Mucosa of stomach (tissue), 1 donor: Measurements from ENCODE around the gene STIM1.

Experiments used
- H3K27me3 ChIP-seq: one replicate; pipeline ENCODE4 v1.7.0; 2013; ENCODE audit warnings: mild to moderate bottlenecking, low read length; ENCODE audit not compliant: control insufficient read depth, insufficient read depth
- H3K36me3 ChIP-seq: one replicate; pipeline ENCODE4 v1.7.0; 2013; ENCODE audit warnings: low read length; ENCODE audit not compliant: control insufficient read depth, insufficient read depth
- H3K4me1 ChIP-seq: one replicate; pipeline ENCODE4 v1.7.0; 2013; ENCODE audit warnings: mild to moderate bottlenecking, low read length; ENCODE audit not compliant: control insufficient read depth, insufficient read depth
- H3K4me3 ChIP-seq: one replicate; pipeline ENCODE4 v1.7.0; 2013; ENCODE audit warnings: low read length
- H3K9ac ChIP-seq: one replicate; pipeline ENCODE4 v1.7.0; 2013; ENCODE audit warnings: mild to moderate bottlenecking, low read length, moderate library complexity
- H3K9me3 ChIP-seq: one replicate; pipeline ENCODE4 v1.7.0; 2013; ENCODE audit warnings: mild to moderate bottlenecking, low read length, moderate library complexity; ENCODE audit not compliant: control insufficient read depth
- donor health status: Pancreatic carcinoma.

The STIM1 gene

DNA sequence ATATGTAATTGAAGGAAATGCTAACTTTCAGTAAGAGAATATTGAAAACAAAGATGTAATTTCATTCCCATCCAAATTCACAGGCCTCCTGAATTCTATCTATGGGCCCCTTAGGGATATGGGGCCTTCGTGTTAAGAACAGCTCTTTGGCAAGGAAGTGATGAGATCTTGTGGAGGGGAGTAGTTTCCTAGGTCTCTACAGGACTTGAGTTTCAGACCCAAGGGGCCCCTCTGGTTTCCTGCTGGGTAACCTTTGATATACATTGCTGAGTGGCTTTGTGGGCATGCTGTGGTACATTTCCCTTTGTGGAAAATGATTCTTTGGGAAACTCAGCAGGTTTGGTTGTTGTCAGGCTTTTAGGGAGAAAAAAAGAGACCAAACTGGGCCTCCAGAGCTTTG is 6.2 kb downstream of the STIM1 start:
- no peaks in the 10 kb centered on the region for H3K27me3 ChIP-seq
- no peaks in the 10 kb centered on the region for H3K36me3 ChIP-seq
- H3K9me3 ChIP-seq = no peaks in the 10 kb centered on the region
- peaks cover 57% of the 10 kb centered on the region for H3K4me1 ChIP-seq
- no peak overlapping the region for H3K4me3 ChIP-seq
- no peak overlapping the region for H3K9ac ChIP-seq

DNA sequence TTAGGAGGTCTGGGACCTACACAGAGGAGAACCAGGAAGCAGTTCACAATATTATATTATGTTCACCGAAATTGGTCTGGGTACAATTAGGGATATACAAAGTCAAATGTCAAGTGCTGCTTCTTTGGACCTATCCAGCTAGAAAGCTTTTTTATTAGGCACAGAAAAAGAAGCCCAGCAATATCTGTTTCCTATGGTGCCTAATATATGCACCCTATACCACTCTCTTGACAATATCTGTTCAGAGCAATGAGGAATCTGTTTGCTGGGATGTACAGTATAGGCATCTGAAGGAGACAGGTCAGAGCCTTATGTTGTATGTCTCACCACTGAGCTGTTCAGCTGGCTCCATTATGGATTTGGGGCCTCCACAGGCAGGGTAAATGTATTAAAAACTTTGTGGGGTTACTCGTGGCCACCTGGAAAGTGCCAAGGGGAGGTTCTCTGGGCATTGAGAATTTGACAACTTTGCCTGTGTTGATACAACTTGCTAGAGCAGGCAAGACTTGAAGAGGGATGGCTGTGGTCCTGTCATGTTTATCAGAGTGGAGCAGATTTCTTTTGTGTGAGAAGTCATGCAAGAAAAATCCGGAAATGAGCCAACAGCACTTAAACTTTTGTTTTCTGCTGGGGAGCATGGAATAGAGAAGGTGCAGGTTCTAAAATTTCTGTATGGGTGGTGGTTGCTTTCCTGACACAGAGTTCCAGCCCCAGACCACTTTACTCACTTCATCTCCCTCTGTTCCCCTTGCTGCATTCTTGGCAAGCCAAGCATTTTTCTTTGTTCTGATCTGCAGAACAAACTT is 10.1 kb downstream of the STIM1 start:
- no peak overlapping the region for H3K4me3 ChIP-seq
- H3K9ac ChIP-seq = no peak overlapping the region
- no peaks in the 10 kb centered on the region for H3K9me3 ChIP-seq
- no peaks in the 10 kb centered on the region for H3K36me3 ChIP-seq
- no peaks in the 10 kb centered on the region for H3K27me3 ChIP-seq
- H3K4me1 ChIP-seq = peaks cover 42% of the 10 kb centered on the region

DNA sequence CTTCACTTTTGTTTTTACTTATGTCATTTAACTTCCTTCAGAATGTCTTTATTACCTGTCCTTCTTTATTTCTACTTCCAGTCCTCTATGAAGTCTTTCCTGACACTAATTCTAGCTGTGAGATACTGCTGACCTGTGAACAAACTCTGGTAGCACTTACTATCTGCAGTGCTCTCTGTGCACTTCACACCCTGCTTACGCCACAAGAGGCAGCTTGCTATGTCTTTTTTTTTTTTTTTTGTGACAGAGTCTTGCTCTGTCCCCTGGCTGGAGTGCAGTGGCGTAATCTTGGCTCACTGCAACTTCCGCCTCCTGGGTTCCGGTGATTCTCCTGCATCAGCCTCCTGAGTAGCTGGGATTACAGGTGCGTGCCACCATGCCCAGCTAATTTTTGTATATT is 10.7 kb downstream of the STIM1 start:
- peaks cover 37% of the 10 kb centered on the region for H3K4me1 ChIP-seq
- H3K27me3 ChIP-seq = no peaks in the 10 kb centered on the region
- no peaks in the 10 kb centered on the region for H3K9me3 ChIP-seq
- no peaks in the 10 kb centered on the region for H3K36me3 ChIP-seq
- no peak overlapping the region for H3K9ac ChIP-seq
- no peak overlapping the region for H3K4me3 ChIP-seq

DNA sequence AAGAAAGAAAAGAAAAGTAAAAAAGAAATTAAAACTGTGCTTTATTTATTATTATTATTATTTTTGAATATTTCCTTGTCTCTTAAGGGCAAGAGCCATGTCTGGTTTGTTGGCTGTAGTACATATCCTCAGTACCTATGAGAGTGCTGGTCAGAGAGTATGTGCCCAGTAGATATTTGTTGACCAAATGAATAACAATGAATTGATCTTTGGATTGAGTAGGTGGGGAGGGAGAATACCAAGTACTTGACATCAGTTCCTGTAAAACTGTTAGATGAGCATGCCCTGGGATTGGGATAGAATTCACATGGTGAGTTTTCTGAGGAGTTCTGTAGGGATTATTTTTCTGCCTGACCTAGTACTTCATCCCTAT is 11.4 kb downstream of the STIM1 start:
- no peak overlapping the region for H3K4me3 ChIP-seq
- H3K9me3 ChIP-seq = no peaks in the 10 kb centered on the region
- H3K4me1 ChIP-seq = peaks cover 37% of the 10 kb centered on the region
- no peaks in the 10 kb centered on the region for H3K36me3 ChIP-seq
- no peaks in the 10 kb centered on the region for H3K27me3 ChIP-seq
- no peak overlapping the region for H3K9ac ChIP-seq

DNA sequence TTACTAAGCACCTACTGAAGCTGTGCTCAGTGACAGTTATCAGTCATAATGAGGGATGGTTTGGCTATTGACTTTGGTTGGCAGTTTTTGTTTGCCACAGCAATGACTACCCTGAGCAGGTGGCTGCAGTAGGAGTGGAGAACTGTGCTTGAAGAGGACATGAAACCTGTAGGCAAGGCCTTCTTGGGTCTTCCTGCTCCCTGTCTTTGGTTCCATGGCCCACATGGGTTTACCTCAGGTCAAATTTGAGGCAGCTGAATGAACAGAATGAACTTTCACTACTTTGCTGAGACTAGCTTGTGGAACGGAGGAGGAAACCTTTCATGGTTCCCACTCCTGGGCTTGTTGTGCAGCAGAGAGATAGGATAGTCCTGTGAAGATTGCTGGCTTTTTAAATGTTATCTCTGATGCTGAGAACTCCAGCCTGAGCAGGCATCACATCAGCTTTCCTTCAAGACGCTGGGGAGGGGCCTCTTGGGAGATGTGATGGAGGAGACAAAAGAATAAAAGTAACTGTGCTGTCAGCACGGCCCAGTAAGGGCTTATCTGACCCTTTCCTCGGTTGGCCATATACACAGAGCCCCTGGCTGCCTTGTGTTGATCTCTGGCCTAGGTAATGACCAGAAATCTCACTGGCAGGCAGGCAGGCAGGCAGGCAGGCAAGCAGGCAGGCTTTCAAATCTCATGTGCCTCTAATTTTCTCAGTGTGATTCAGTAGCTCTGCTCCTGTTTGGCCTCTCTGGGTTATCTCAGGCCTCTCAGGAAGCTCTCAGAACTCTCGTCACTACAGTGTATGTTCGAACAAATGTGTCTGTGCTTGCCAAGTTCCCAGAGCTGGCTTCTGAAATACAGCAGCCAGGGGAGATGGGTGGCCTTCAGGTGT is 12.0 kb downstream of the STIM1 start:
- Histone ChIP-seq H3K9ac (no peak overlapping the region), H3K4me3 (no peak overlapping the region), H3K9me3 (no peaks in the 10 kb centered on the region), H3K36me3 (no peaks in the 10 kb centered on the region), H3K27me3 (no peaks in the 10 kb centered on the region), H3K4me1 (peaks cover 37% of the 10 kb centered on the region)

DNA sequence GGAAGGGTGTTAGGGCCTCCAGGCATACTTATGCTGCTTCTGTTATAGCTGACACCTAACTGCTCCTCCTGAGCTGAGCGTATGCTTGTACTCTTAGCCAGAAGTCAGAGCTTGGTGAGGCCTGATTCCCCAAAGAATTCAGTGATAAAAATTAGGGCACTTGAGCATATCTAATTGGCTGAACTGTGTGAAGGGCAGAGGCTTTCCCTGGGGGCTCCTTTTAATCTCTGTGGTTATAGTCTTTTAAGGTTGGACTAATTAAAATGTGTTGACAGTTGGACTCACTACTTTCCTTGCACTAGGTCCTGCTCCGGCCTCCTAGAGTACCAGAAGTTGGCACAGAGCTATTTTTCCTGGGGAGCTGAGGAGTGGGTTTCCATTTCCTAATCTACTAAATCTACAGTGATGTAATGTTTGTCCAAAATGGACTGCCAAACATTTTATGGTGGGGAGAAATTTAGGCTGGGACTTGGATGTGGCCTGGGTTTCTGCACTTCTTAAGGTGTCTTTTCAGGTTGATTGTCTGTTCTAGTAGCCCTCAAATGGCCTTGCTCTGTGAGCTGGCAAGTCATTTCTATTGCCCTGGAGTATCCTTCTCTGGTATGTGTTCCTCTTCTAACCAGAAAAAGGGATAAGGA is 18.4 kb downstream of the STIM1 start:
- Histone ChIP-seq H3K27me3 (no peaks in the 10 kb centered on the region), H3K9me3 (no peaks in the 10 kb centered on the region), H3K36me3 (no peaks in the 10 kb centered on the region), H3K4me1 (peaks cover 16% of the 10 kb centered on the region), H3K4me3 (no peak overlapping the region), H3K9ac (no peak overlapping the region)

DNA sequence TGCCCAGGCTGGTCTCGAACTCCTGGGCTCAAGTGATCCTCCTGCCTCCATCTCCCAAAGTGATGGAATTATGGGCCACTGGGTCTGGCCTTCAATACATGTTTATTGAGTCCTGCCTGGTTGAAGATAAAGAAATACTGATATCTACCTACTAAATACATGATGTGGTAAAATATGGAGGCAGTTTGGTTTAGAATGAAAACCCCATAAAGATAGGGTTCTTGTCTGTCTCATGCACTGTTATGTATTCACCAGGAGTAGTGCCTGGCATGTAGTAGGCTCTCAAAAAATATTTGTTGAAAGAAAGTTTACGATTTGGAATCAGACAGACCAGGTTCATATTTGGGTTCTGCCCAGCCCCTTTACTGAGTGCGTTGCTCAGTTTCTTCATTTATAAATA is 21.1 kb downstream of the STIM1 start:
- no peaks in the 10 kb centered on the region for H3K27me3 ChIP-seq
- peaks cover 37% of the 10 kb centered on the region for H3K4me1 ChIP-seq
- H3K9me3 ChIP-seq = no peaks in the 10 kb centered on the region
- H3K9ac ChIP-seq = no peak overlapping the region
- H3K4me3 ChIP-seq = no peak overlapping the region
- H3K36me3 ChIP-seq = no peaks in the 10 kb centered on the region

DNA sequence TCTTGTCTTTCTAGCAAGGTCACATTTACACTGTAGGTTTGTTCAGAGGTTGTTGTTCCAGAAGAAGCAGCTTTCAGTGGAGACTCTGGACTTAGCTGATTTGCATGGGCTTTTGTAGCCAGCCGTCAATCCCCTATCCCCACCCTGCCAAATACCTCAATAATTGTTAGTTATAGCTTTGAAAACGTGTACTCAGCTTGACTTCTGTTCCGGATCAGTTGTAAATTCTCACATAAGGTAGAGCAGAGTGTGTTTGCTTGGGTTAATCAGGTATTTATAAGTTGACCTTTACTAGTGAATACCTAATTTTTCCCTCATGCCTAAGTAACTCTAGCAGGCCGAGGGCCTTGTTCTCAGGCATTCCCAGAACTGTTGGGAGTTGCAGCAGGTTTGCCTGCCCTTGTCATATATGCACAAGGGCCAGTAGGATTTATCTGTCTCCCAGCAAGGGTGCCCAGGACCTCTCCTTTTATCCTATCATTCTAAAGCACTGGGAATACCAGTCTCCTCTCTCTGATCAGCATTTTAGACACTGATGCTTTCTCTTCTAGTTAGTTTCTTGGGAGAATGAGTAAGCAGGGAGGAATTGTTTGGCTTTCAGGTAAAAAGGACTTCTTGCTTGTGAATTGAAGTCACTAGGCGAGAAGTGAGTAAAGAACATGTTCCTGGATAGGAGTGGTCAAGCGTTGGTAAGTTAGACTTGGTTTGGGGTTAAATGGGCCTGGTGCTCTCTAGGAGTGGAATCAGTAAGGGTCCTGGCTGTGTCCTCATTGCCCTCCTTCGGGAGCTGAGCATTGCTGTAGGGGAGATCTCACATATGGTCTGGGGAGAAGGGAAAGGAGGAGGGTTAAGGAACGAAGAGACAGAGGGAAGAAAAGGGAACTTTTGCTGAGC is 22.1 kb downstream of the STIM1 start:
- no peak overlapping the region for H3K4me3 ChIP-seq
- H3K9ac ChIP-seq = peak overlapping the region; percentile 1
- no peaks in the 10 kb centered on the region for H3K36me3 ChIP-seq
- peaks cover 37% of the 10 kb centered on the region for H3K4me1 ChIP-seq
- H3K27me3 ChIP-seq = no peaks in the 10 kb centered on the region
- no peaks in the 10 kb centered on the region for H3K9me3 ChIP-seq

DNA sequence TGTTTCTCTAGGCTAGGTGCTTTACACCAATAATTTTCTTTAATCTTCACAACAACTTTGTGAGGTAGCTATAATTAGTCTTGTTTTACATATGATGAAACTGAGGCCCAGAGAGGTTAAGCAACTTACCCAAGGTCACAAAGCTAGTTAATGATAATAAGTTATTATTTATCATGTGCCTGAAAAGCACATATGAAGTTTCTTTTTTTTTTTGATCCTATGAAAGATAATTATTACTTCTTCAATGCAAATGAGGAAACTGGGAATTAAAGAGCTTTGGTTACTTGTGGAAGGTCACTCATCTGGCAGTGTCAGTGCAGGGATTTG is 22.8 kb downstream of the STIM1 start:
- H3K4me3 ChIP-seq = no peak overlapping the region
- no peaks in the 10 kb centered on the region for H3K27me3 ChIP-seq
- H3K4me1 ChIP-seq = peaks cover 37% of the 10 kb centered on the region
- H3K9me3 ChIP-seq = no peaks in the 10 kb centered on the region
- no peak overlapping the region for H3K9ac ChIP-seq
- no peaks in the 10 kb centered on the region for H3K36me3 ChIP-seq

DNA sequence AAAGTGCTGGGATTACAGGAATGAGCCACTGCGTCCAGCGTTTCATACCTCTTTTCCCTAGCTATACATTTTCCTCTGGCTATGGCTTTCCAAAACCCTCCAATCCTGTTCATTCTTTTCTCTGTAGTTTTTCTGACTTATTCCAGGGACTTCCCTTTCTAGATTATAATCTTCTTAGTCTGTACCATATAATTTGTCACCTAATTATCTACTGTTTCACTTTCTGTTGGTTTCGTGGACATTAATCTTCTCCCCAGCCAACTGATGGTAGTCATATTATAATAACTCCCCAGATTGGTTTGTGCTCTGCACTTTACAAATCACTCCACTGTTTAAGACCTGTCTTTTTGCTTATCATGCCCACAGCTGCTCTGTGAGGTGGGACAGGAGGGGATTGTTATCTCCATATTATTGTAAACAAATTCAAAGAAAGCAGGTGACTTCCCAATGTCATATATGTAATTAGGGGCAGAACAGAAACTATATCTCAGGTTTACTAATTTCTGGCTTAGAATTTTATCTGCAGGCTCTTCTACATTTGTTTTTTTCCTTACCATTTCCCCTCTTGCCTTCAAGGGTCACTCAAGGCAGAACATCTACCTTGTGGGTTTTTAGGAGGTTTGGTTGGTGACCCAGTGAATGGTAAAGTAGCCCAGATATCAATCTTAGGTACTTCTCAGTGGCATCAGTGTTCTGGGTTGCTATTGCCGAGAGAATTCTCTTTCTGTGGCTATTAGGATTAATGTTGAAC is 23.9 kb downstream of the STIM1 start:
- H3K4me1 ChIP-seq = peaks cover 37% of the 10 kb centered on the region

DNA sequence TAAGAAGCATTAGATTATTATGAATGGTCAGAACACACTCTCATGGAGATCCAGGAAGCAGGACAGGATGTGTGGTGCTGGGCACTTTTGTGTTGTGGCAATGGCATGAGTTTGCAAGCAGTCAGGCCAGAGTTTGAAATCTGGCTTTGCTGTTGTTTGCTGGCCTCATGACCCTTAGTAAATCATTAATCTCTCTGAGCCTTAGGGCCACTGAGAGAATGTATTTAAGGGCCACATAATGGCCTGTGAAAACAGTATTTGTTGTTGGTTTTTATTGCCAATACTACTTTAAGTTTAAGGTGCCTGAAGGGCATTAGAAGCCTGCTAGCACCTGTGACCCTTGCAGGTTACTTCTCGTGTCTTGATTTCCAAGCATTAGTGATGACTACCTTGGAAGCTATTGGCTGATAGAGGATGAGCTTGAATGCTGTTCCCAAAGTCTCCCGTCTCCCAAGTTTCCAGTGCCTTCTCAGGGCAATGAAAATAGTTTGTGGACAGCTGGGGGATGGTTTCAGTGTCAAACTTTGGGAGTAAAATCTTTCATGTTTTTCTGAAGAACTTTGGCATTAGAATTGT is 24.6 kb downstream of the STIM1 start:
- Histone ChIP-seq H3K9ac (no peak overlapping the region), H3K27me3 (no peaks in the 10 kb centered on the region), H3K4me3 (no peak overlapping the region), H3K36me3 (no peaks in the 10 kb centered on the region), H3K9me3 (no peaks in the 10 kb centered on the region), H3K4me1 (peaks cover 37% of the 10 kb centered on the region)

More for the DNA sequence above, 23.9 kb downstream of the STIM1 start:
- H3K36me3 ChIP-seq = no peaks in the 10 kb centered on the region
- H3K4me3 ChIP-seq = no peak overlapping the region
- no peak overlapping the region for H3K9ac ChIP-seq
- no peaks in the 10 kb centered on the region for H3K27me3 ChIP-seq
- no peaks in the 10 kb centered on the region for H3K9me3 ChIP-seq
